ENCODE results near the gene C6orf89. TPM values are rescaled to one million over a fixed set of nuclear protein-coding genes. Genes with fewer than 3 reads are reported as not detected.

The C6orf89 gene
- polyA plus RNA-seq, 1 donor from 2014 or later, result 24.6 TPM

GRCh38 chr6:36969988-36970891 is 84.5 kb downstream of the C6orf89 start:
- H3K9me3 ChIP-seq (ENCODE audit: low read length), result no peaks in the 10 kb centered on the region
- H3K27ac ChIP-seq (ENCODE audit: low read length), result no peak overlapping the region
- no peaks in the 10 kb centered on the region for H4K20me1 ChIP-seq (ENCODE audit: insufficient read depth)
- TF ChIP-seq REST (IDR thresholded peaks at IDR 0.05; ENCODE audit: borderline replicate concordance), result no peak
- TF ChIP-seq CTCF (IDR thresholded peaks at IDR 0.05; ENCODE audit: poor library complexity, severe bottlenecking), result no peak
- TF ChIP-seq EZH2 (IDR thresholded peaks at IDR 0.05; ENCODE audit: borderline replicate concordance, insufficient read depth, low read length, poor library complexity, severe bottlenecking), result no peak
- no peak for TF ChIP-seq MXI1 (conservative IDR thresholded peaks at IDR 0.05; ENCODE audit: poor library complexity, severe bottlenecking)
- TF ChIP-seq TAF1 (IDR thresholded peaks at IDR 0.05; ENCODE audit: low read depth), result no peak
- no peak for TF ChIP-seq RAD21 (conservative IDR thresholded peaks at IDR 0.05)
- no peak for TF ChIP-seq EP300 (conservative IDR thresholded peaks at IDR 0.05; ENCODE audit: poor library complexity, severe bottlenecking)
- TF ChIP-seq POLR2AphosphoS5 (IDR thresholded peaks at IDR 0.05), result no peak
- TF ChIP-seq SMC3 (conservative IDR thresholded peaks at IDR 0.05; ENCODE audit: poor library complexity), result no peak
- H3F3A ChIP-seq (ENCODE audit: insufficient read depth, low read length, poor library complexity, severe bottlenecking), result no peaks in the 10 kb centered on the region
- no peak overlapping the region for H2AFZ ChIP-seq (ENCODE audit: low read depth, low read length)
- H3K27me3 ChIP-seq (ENCODE audit: insufficient read depth, low read depth, low read length), result no peaks in the 10 kb centered on the region
- no peak overlapping the region for H3K9ac ChIP-seq (ENCODE audit: low read length)
- no peaks in the 10 kb centered on the region for H3K9me2 ChIP-seq (ENCODE audit: insufficient read depth, low read length)
- H3K79me2 ChIP-seq (replicated peaks; ENCODE audit: insufficient read depth, low read length), result no peaks in the 10 kb centered on the region
- peaks cover 3% of the 10 kb centered on the region for H3K36me3 ChIP-seq (ENCODE audit: insufficient read depth, low read length)
- H3K4me2 ChIP-seq (ENCODE audit: low read length), result no peak overlapping the region
- no peak overlapping the region for H3K4me3 ChIP-seq (ENCODE audit: low read length)

GRCh38 chr6:36970892-36971842 is 85.4 kb downstream of the C6orf89 start:
- Histone ChIP-seq H3F3A (ENCODE audit: insufficient read depth, low read length, poor library complexity, severe bottlenecking) (no peaks in the 10 kb centered on the region), H3K36me3 (ENCODE audit: insufficient read depth, low read length) (peaks cover 3% of the 10 kb centered on the region), H3K9me3 (ENCODE audit: low read length) (no peaks in the 10 kb centered on the region), H3K27me3 (ENCODE audit: insufficient read depth, low read depth, low read length) (no peaks in the 10 kb centered on the region), H3K27ac (ENCODE audit: low read length) (no peak overlapping the region), H3K9ac (ENCODE audit: low read length) (no peak overlapping the region), H3K9me2 (ENCODE audit: insufficient read depth, low read length) (no peaks in the 10 kb centered on the region), H4K20me1 (ENCODE audit: insufficient read depth) (no peaks in the 10 kb centered on the region), H3K4me2 (ENCODE audit: low read length) (no peak overlapping the region), H2AFZ (ENCODE audit: low read depth, low read length) (no peak overlapping the region), H3K4me3 (ENCODE audit: low read length) (no peak overlapping the region), H3K79me2 (replicated peaks; ENCODE audit: insufficient read depth, low read length) (no peaks in the 10 kb centered on the region)
- TF ChIP-seq REST (IDR thresholded peaks at IDR 0.05; ENCODE audit: borderline replicate concordance) (no peak), RAD21 (conservative IDR thresholded peaks at IDR 0.05) (no peak), SMC3 (conservative IDR thresholded peaks at IDR 0.05; ENCODE audit: poor library complexity) (no peak), TAF1 (IDR thresholded peaks at IDR 0.05; ENCODE audit: low read depth) (no peak), CTCF (IDR thresholded peaks at IDR 0.05; ENCODE audit: poor library complexity, severe bottlenecking) (no peak)

Data from neural cell (in vitro differentiated cells).